Vagina (tissue), 2 donors: ENCODE data around the gene ETFRF1. TPM values are rescaled to one million over a fixed set of nuclear protein-coding genes. Genes with fewer than 3 reads are reported as not detected.

Source experiments
- DNase-seq, 2 donors: peaks; one replicate each; pipeline ENCODE4 v3.0.0-alpha.2; 2017; ENCODE audit errors: extremely low spot score in 2 of 2
- H3K27ac ChIP-seq: fragments of 200-600 bp; sonication (generic); one replicate; pipeline ENCODE4 v1.5.1; 2019
- H3K27me3 ChIP-seq: fragments of 200-600 bp; sonication (generic); one replicate; pipeline ENCODE4 v1.5.1; 2019
- H3K36me3 ChIP-seq, 2 donors: fragments of 200-600 bp; sonication (generic); one replicate each; pipeline ENCODE4 v1.5.1; 2017 to 2019
- H3K4me1 ChIP-seq: fragments of 200-600 bp; sonication (generic); one replicate; pipeline ENCODE4 v1.5.1; 2019
- H3K4me3 ChIP-seq, 2 donors: fragments of 200-600 bp; sonication (generic); 1 replicate in 1 of 2; 2 replicates in 1 of 2; pipeline ENCODE4 v1.5.1; 2016 to 2019
- H3K9me3 ChIP-seq: fragments of 200-600 bp; sonication (generic); one replicate; pipeline ENCODE4 v1.5.1; 2019
- CTCF ChIP-seq, 3 experiments: fragments of 450-650 bp in 2 of 3; fragments of 200-600 bp in 1 of 3; sonication (generic) in 1 of 3; IDR thresholded peaks; one replicate each; pipeline ENCODE4 v1.5.1; 2017 to 2019; ENCODE audit warnings: antibody characterized with exemption in 3 of 3, mild to moderate bottlenecking in 2 of 3, moderate library complexity in 2 of 3
- POLR2A ChIP-seq, 2 donors: fragments of 450-650 bp; IDR thresholded peaks; one replicate each; pipeline ENCODE4 v1.6.1; 2017; ENCODE audit warnings: antibody characterized with exemption in 2 of 2, mild to moderate bottlenecking in 2 of 2, moderate library complexity in 2 of 2
- POLR2AphosphoS5 ChIP-seq, 2 donors: sonication (generic); formaldehyde crosslinking; IDR thresholded peaks; one replicate each; pipeline ENCODE4 v1.9.0; 2017; ENCODE audit warnings: antibody characterized with exemption in 2 of 2, mild to moderate bottlenecking in 2 of 2, low read depth in 1 of 2; ENCODE audit not compliant: insufficient read depth in 1 of 2
- intact Hi-C: fragments of 100-400 bp; cut with DNase I; formaldehyde crosslinking; loops from one replicate; pipeline ENCODE4 v1.15.1; 2023
- total RNA-seq: library from RNA; depleted of rRNA; stranded (reverse); fragments of >200 nt; gene quantifications from one replicate; pipeline ENCODE4 v1.2.3, GENCODE V29; 2016

Gene ETFRF1
- total RNA-seq, 1 donor from 2014 or later = 15.7 TPM

GRCh38 chr12:25186038-25186787, 8.8 kb upstream of the ETFRF1 start:
- Histone ChIP-seq H3K27me3 (no peaks in the 10 kb centered on the region), H3K36me3 (no peaks in the 10 kb centered on the region), H3K9me3 (no peaks in the 10 kb centered on the region), H3K4me3 (no peak overlapping the region), H3K4me1 (no peaks in the 10 kb centered on the region), H3K27ac (no peak overlapping the region)
- intact Hi-C loops = no loop called here
- no peak for TF ChIP-seq POLR2AphosphoS5 (IDR thresholded peaks at IDR 0.05; ENCODE audit: insufficient read depth in 1 of 2, low read depth in 1 of 2)
- no peak for TF ChIP-seq CTCF (IDR thresholded peaks at IDR 0.05)
- no peak for TF ChIP-seq POLR2A (IDR thresholded peaks at IDR 0.05)
- DNase-seq = no peak

- H3K27ac ChIP-seq = no peak overlapping the region
- TF ChIP-seq CTCF (IDR thresholded peaks at IDR 0.05) (no peak), POLR2A (IDR thresholded peaks at IDR 0.05) (no peak), POLR2AphosphoS5 (IDR thresholded peaks at IDR 0.05; ENCODE audit: insufficient read depth in 1 of 2, low read depth in 1 of 2) (no peak)
- H3K9me3 ChIP-seq = no peaks in the 10 kb centered on the region
- H3K27me3 ChIP-seq = no peaks in the 10 kb centered on the region
- intact Hi-C loops = no loop called here
- no peaks in the 10 kb centered on the region for H3K4me1 ChIP-seq
- no peaks in the 10 kb centered on the region for H3K36me3 ChIP-seq
- no peak for DNase-seq
- H3K4me3 ChIP-seq = no peak overlapping the region
These were observed 8.1 kb upstream of the ETFRF1 start for GRCh38 chr12:25186788-25187402.

GRCh38 chr12:25187781-25188180, 7.3 kb upstream of the ETFRF1 start:
- Histone ChIP-seq H3K4me3 (no peak overlapping the region), H3K9me3 (no peaks in the 10 kb centered on the region), H3K27me3 (no peaks in the 10 kb centered on the region), H3K4me1 (no peaks in the 10 kb centered on the region), H3K36me3 (no peaks in the 10 kb centered on the region), H3K27ac (no peak overlapping the region)
- DNase-seq = no peak
- no peak for TF ChIP-seq POLR2AphosphoS5 (IDR thresholded peaks at IDR 0.05; ENCODE audit: insufficient read depth in 1 of 2, low read depth in 1 of 2)
- TF ChIP-seq POLR2A (IDR thresholded peaks at IDR 0.05) = no peak
- intact Hi-C loops = no loop called here

GRCh38 chr12:25189656-25190055, 5.4 kb upstream of the ETFRF1 start:
- H3K4me3 ChIP-seq = no peak overlapping the region
- no peaks in the 10 kb centered on the region for H3K9me3 ChIP-seq
- no peaks in the 10 kb centered on the region for H3K36me3 ChIP-seq
- intact Hi-C loops = no loop called here
- DNase-seq = no peak
- no peaks in the 10 kb centered on the region for H3K27me3 ChIP-seq
- no peak for TF ChIP-seq POLR2AphosphoS5 (IDR thresholded peaks at IDR 0.05; ENCODE audit: insufficient read depth in 1 of 2, low read depth in 1 of 2)
- TF ChIP-seq CTCF (IDR thresholded peaks at IDR 0.05) = no peak
- no peak for TF ChIP-seq POLR2A (IDR thresholded peaks at IDR 0.05)
- H3K27ac ChIP-seq = no peak overlapping the region
- H3K4me1 ChIP-seq = peaks cover 6% of the 10 kb centered on the region

GRCh38 chr12:25190793-25191192, 4.2 kb upstream of the ETFRF1 start:
- H3K27ac ChIP-seq = no peak overlapping the region
- TF ChIP-seq POLR2A (IDR thresholded peaks at IDR 0.05) = no peak
- no peak for TF ChIP-seq CTCF (IDR thresholded peaks at IDR 0.05)
- no peak for TF ChIP-seq POLR2AphosphoS5 (IDR thresholded peaks at IDR 0.05; ENCODE audit: insufficient read depth in 1 of 2, low read depth in 1 of 2)
- no peaks in the 10 kb centered on the region for H3K9me3 ChIP-seq
- DNase-seq = no peak
- H3K27me3 ChIP-seq = no peaks in the 10 kb centered on the region
- H3K4me3 ChIP-seq = no peak overlapping the region
- H3K36me3 ChIP-seq = no peaks in the 10 kb centered on the region
- H3K4me1 ChIP-seq = peaks cover 8% of the 10 kb centered on the region
- intact Hi-C loops = no loop called here
